PFSK-1 (cell line): Measurements from ENCODE around the gene PLA2G3.

Experiments
- POLR2AphosphoS5 ChIP-seq: IDR thresholded peaks from 2 replicates; pipeline ENCODE4 v1.6.1; 2012; ENCODE audit warnings: low read depth, mild to moderate bottlenecking, control low read depth, low read length, moderate library complexity
- REST ChIP-seq, 2 experiments: IDR thresholded peaks; 2 replicates each; pipeline versions ENCODE4 v1.6.1 to v1.8.0; 2011 to 2012; ENCODE audit warnings: low read depth in 2 of 2, low read length in 2 of 2, control low read depth in 1 of 2, inconsistent platforms in 1 of 2, mild to moderate bottlenecking in 1 of 2, moderate library complexity in 1 of 2; ENCODE audit not compliant: insufficient read depth in 1 of 2
- SIN3A ChIP-seq: IDR thresholded peaks from 2 replicates; pipeline ENCODE4 v1.6.1; 2012; ENCODE audit warnings: mild to moderate bottlenecking, low read length, moderate library complexity, borderline replicate concordance; ENCODE audit not compliant: insufficient read depth

GRCh38 chr22:31161386-31161785 is 21.1 kb upstream of the PLA2G3 start:
- TF ChIP-seq POLR2AphosphoS5 (no peak), REST (IDR thresholded peaks at IDR 0.05; ENCODE audit: insufficient read depth in 1 of 2, low read depth in 2 of 2, low read length in 2 of 2) (no peak), SIN3A (no peak)
